ENCODE data around the gene SYT1. TPM values are rescaled to one million over a fixed set of nuclear protein-coding genes. Genes with fewer than 3 reads are reported as not detected.

The SYT1 gene
- total RNA-seq, 1 donor from 2014 or later = 0.59 TPM

GRCh38 chr12:79085106-79085682 lies 220.6 kb downstream of the SYT1 start:
- no peak overlapping the region for H3K27ac Mint-ChIP-seq (ENCODE audit: unreplicated experiment)
- no peaks in the 10 kb centered on the region for H3K36me3 Mint-ChIP-seq (ENCODE audit: unreplicated experiment)
- no peak for DNase-seq (ENCODE audit: extremely low spot score, unreplicated experiment)
- H3K27me3 Mint-ChIP-seq (ENCODE audit: unreplicated experiment) = peaks cover 2% of the 10 kb centered on the region
- no peaks in the 10 kb centered on the region for H3K4me1 Mint-ChIP-seq (ENCODE audit: unreplicated experiment)
- no peaks in the 10 kb centered on the region for H3K9me3 Mint-ChIP-seq (ENCODE audit: unreplicated experiment)
- no peak for TF ChIP-seq CTCF (IDR thresholded peaks at IDR 0.05)
- no peak overlapping the region for H3K4me3 Mint-ChIP-seq (ENCODE audit: unreplicated experiment)

- no peaks in the 10 kb centered on the region for H3K36me3 Mint-ChIP-seq (ENCODE audit: unreplicated experiment)
These were observed 222.1 kb downstream of the SYT1 start for GRCh38 chr12:79086541-79087296.

GRCh38 chr12:79098530-79098929 lies 234.0 kb downstream of the SYT1 start:
- Mint-ChIP-seq H3K4me1 (ENCODE audit: unreplicated experiment) (peaks cover 4% of the 10 kb centered on the region), H3K9me3 (ENCODE audit: unreplicated experiment) (no peaks in the 10 kb centered on the region), H3K4me3 (ENCODE audit: unreplicated experiment) (no peak overlapping the region), H3K27ac (ENCODE audit: unreplicated experiment) (no peak overlapping the region), H3K27me3 (ENCODE audit: unreplicated experiment) (peaks cover 13% of the 10 kb centered on the region), H3K36me3 (ENCODE audit: unreplicated experiment) (no peaks in the 10 kb centered on the region)
- no peak for DNase-seq (ENCODE audit: extremely low spot score, unreplicated experiment)
- no peak for TF ChIP-seq CTCF (IDR thresholded peaks at IDR 0.05)

More at GRCh38 chr12:79086541-79087296, 222.1 kb downstream of the SYT1 start:
- peaks cover 2% of the 10 kb centered on the region for H3K27me3 Mint-ChIP-seq (ENCODE audit: unreplicated experiment)
- no peak for DNase-seq (ENCODE audit: extremely low spot score, unreplicated experiment)
- no peaks in the 10 kb centered on the region for H3K4me1 Mint-ChIP-seq (ENCODE audit: unreplicated experiment)
- H3K27ac Mint-ChIP-seq (ENCODE audit: unreplicated experiment) = no peak overlapping the region
- H3K9me3 Mint-ChIP-seq (ENCODE audit: unreplicated experiment) = no peaks in the 10 kb centered on the region
- H3K4me3 Mint-ChIP-seq (ENCODE audit: unreplicated experiment) = no peak overlapping the region
- TF ChIP-seq CTCF (IDR thresholded peaks at IDR 0.05) = no peak

GRCh38 chr12:79108962-79109361 lies 244.4 kb downstream of the SYT1 start:
- H3K4me1 Mint-ChIP-seq (ENCODE audit: unreplicated experiment) = no peaks in the 10 kb centered on the region
- H3K36me3 Mint-ChIP-seq (ENCODE audit: unreplicated experiment) = no peaks in the 10 kb centered on the region
- no peaks in the 10 kb centered on the region for H3K9me3 Mint-ChIP-seq (ENCODE audit: unreplicated experiment)
- no peak overlapping the region for H3K4me3 Mint-ChIP-seq (ENCODE audit: unreplicated experiment)
- H3K27me3 Mint-ChIP-seq (ENCODE audit: unreplicated experiment) = no peaks in the 10 kb centered on the region
- H3K27ac Mint-ChIP-seq (ENCODE audit: unreplicated experiment) = no peak overlapping the region
- TF ChIP-seq CTCF (IDR thresholded peaks at IDR 0.05) = no peak
- no peak for DNase-seq (ENCODE audit: extremely low spot score, unreplicated experiment)

- Mint-ChIP-seq H3K4me3 (ENCODE audit: unreplicated experiment) (no peak overlapping the region), H3K4me1 (ENCODE audit: unreplicated experiment) (peaks cover 2% of the 10 kb centered on the region), H3K9me3 (ENCODE audit: unreplicated experiment) (no peaks in the 10 kb centered on the region), H3K36me3 (ENCODE audit: unreplicated experiment) (no peaks in the 10 kb centered on the region), H3K27ac (ENCODE audit: unreplicated experiment) (no peak overlapping the region), H3K27me3 (ENCODE audit: unreplicated experiment) (peaks cover 5% of the 10 kb centered on the region)
- TF ChIP-seq CTCF (IDR thresholded peaks at IDR 0.05) = no peak
- no peak for DNase-seq (ENCODE audit: extremely low spot score, unreplicated experiment)
These were observed 250.3 kb downstream of the SYT1 start for GRCh38 chr12:79114896-79115295.

Measured in osteocyte (in vitro differentiated cells).